GM21360 (cell line): Measurements from ENCODE around the gene MRPL21.

Experiments used
- ATAC-seq: cut with Tn5 transposase; IDR thresholded peaks from one replicate; pipeline ENCODE4 v1.9.1; 2021; ENCODE audit warnings: mild to moderate bottlenecking, moderate library complexity; ENCODE audit not compliant: unreplicated experiment

The MRPL21 gene

DNA sequence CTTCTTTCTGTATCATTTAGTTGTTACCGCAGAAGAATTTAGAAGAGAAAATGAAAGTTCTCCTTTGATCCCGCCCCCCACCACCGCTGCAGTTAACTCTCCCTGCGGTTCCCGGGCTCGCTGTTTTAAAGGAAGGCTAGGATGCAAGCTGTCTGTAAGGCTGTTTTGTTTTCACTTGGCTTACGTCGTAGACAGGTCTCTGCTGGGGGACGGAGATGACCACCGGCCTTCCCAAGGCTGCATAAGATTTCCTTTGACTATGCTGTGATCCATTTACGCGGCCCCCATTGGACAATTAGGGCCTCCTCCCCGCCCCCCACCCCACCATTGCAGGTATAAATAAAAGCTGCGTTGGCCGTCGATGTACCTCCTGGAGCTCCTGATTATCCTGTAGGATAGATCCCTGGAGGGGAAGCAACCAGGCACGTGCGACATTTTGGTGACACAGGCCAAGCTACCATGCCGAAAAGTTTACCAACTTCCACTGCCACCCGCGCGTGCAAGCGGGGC is 60.5 kb downstream of the MRPL21 start:
- no peak for ATAC-seq

DNA sequence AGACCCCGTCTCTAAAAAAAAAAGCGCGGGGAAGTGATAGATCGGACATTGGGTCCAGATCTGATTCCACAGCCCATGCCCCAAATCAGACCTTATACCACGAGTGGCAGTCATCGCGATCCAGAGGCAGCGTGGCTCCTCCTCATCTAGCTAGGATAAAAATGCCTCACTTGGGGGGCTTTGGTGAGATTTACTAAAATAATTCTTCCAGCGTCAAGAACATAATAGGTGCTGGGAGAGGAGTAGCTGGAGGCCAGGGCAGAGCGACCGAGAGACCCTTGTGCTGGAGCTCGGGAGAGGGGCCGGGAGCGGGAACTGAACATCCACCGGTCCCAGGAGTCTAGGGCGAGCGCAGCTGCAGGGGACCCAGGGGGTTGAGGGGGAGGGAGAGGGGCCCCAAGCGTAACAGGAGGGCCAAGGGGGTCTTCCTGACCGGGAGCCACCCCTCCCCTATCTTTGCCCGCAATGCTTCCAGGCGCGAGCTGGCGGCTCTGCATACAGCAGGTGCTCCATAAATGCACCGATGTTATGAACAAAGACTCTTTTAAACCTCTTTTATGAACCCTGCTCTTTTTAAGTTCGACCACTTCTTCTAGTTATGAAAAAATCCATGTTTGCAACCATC is 61.1 kb downstream of the MRPL21 start:
- ATAC-seq: no peak

- peak; percentile 29 for ATAC-seq
Measured at GRCh38 chr11:68841718-68842426, 61.8 kb downstream of the MRPL21 start, which contains the start of gene CPT1A. TSS of gene CPT1A (minus strand) at chr11:68841916. CDS start at chr11:68815474, 26,442 bp downstream.
